ENCODE measurements around the gene NBAS. TPM values are rescaled to one million over a fixed set of nuclear protein-coding genes. Genes with fewer than 3 reads are reported as not detected.

The NBAS gene
- polyA plus RNA-seq, 1 donor from 2014 or later: 31.9 TPM

GRCh38 chr2:15359716-15360531, 201.2 kb downstream of the NBAS start:
- no peaks in the 10 kb centered on the region for H3F3A ChIP-seq (ENCODE audit: insufficient read depth, low read length, poor library complexity, severe bottlenecking)
- H4K20me1 ChIP-seq (ENCODE audit: insufficient read depth): no peaks in the 10 kb centered on the region
- TF ChIP-seq RAD21 (conservative IDR thresholded peaks at IDR 0.05) (no peak), TAF1 (IDR thresholded peaks at IDR 0.05; ENCODE audit: low read depth) (no peak), REST (IDR thresholded peaks at IDR 0.05; ENCODE audit: borderline replicate concordance) (no peak), MXI1 (conservative IDR thresholded peaks at IDR 0.05; ENCODE audit: poor library complexity, severe bottlenecking) (no peak), EZH2 (IDR thresholded peaks at IDR 0.05; ENCODE audit: borderline replicate concordance, insufficient read depth, low read length, poor library complexity, severe bottlenecking) (no peak), SMC3 (conservative IDR thresholded peaks at IDR 0.05; ENCODE audit: poor library complexity) (no peak), CTCF (IDR thresholded peaks at IDR 0.05; ENCODE audit: poor library complexity, severe bottlenecking) (no peak), EP300 (conservative IDR thresholded peaks at IDR 0.05; ENCODE audit: poor library complexity, severe bottlenecking) (no peak), POLR2AphosphoS5 (IDR thresholded peaks at IDR 0.05) (no peak)
- H3K27ac ChIP-seq (ENCODE audit: low read length): no peak overlapping the region
- no peaks in the 10 kb centered on the region for H3K9me2 ChIP-seq (ENCODE audit: insufficient read depth, low read length)
- no peaks in the 10 kb centered on the region for H3K27me3 ChIP-seq (ENCODE audit: insufficient read depth, low read depth, low read length)
- H3K9me3 ChIP-seq (ENCODE audit: low read length): no peaks in the 10 kb centered on the region
- no peak overlapping the region for H3K4me3 ChIP-seq (ENCODE audit: low read length)
- H3K36me3 ChIP-seq (ENCODE audit: insufficient read depth, low read length): no peaks in the 10 kb centered on the region
- no peak overlapping the region for H2AFZ ChIP-seq (ENCODE audit: low read depth, low read length)
- no peak overlapping the region for H3K4me2 ChIP-seq (ENCODE audit: low read length)
- no peak overlapping the region for H3K9ac ChIP-seq (ENCODE audit: low read length)
- no peaks in the 10 kb centered on the region for H3K79me2 ChIP-seq (replicated peaks; ENCODE audit: insufficient read depth, low read length)

- Histone ChIP-seq H2AFZ (ENCODE audit: low read depth, low read length) (no peak overlapping the region), H3K27ac (ENCODE audit: low read length) (no peak overlapping the region), H3K4me2 (ENCODE audit: low read length) (no peak overlapping the region), H3F3A (ENCODE audit: insufficient read depth, low read length, poor library complexity, severe bottlenecking) (no peaks in the 10 kb centered on the region), H3K9ac (ENCODE audit: low read length) (no peak overlapping the region), H3K9me3 (ENCODE audit: low read length) (no peaks in the 10 kb centered on the region), H3K79me2 (replicated peaks; ENCODE audit: insufficient read depth, low read length) (no peaks in the 10 kb centered on the region), H3K9me2 (ENCODE audit: insufficient read depth, low read length) (no peaks in the 10 kb centered on the region), H4K20me1 (ENCODE audit: insufficient read depth) (no peaks in the 10 kb centered on the region), H3K4me3 (ENCODE audit: low read length) (no peak overlapping the region), H3K36me3 (ENCODE audit: insufficient read depth, low read length) (no peaks in the 10 kb centered on the region), H3K27me3 (ENCODE audit: insufficient read depth, low read depth, low read length) (no peaks in the 10 kb centered on the region)
- TF ChIP-seq EZH2 (IDR thresholded peaks at IDR 0.05; ENCODE audit: borderline replicate concordance, insufficient read depth, low read length, poor library complexity, severe bottlenecking): no peak
- TF ChIP-seq SMC3 (conservative IDR thresholded peaks at IDR 0.05; ENCODE audit: poor library complexity): no peak
- no peak for TF ChIP-seq POLR2AphosphoS5 (IDR thresholded peaks at IDR 0.05)
- TF ChIP-seq RAD21 (conservative IDR thresholded peaks at IDR 0.05): no peak
- no peak for TF ChIP-seq REST (IDR thresholded peaks at IDR 0.05; ENCODE audit: borderline replicate concordance)
- TF ChIP-seq TAF1 (IDR thresholded peaks at IDR 0.05; ENCODE audit: low read depth): no peak
- no peak for TF ChIP-seq CTCF (IDR thresholded peaks at IDR 0.05; ENCODE audit: poor library complexity, severe bottlenecking)
- no peak for TF ChIP-seq MXI1 (conservative IDR thresholded peaks at IDR 0.05; ENCODE audit: poor library complexity, severe bottlenecking)
- TF ChIP-seq EP300 (conservative IDR thresholded peaks at IDR 0.05; ENCODE audit: poor library complexity, severe bottlenecking): no peak
Measured at GRCh38 chr2:15357922-15358321, 203.2 kb downstream of the NBAS start.

All from neural cell (in vitro differentiated cells).